Esophagus muscularis mucosa (tissue), 3 donors: Measurements from ENCODE around the gene TEX2.

Experiments used
- CTCF ChIP-seq, 3 experiments: fragments of 200-600 bp in 2 of 3; fragments of 450-650 bp in 1 of 3; sonication (generic) in 2 of 3; IDR thresholded peaks; one replicate each; pipeline ENCODE4 v1.5.1; 2017 to 2019; ENCODE audit warnings: antibody characterized with exemption in 3 of 3, mild to moderate bottlenecking in 2 of 3, moderate library complexity in 1 of 3
- POLR2AphosphoS5 ChIP-seq, 2 donors: sonication (generic); formaldehyde crosslinking; IDR thresholded peaks; one replicate each; pipeline ENCODE4 v1.6.1; 2017; ENCODE audit warnings: antibody characterized with exemption in 2 of 2

GRCh38 chr17:64205804-64206203 lies 57.3 kb downstream of the TEX2 start:
- no peak for TF ChIP-seq CTCF (IDR thresholded peaks at IDR 0.05)
- TF ChIP-seq POLR2AphosphoS5 (IDR thresholded peaks at IDR 0.05), result no peak
